ENCODE data around the gene PIK3CD.
"Not testable (repeated sequence)": the region's sequence is repeated elsewhere in the genome, so short reads cannot be mapped to it uniquely, and the experiment has no call there.

Gene PIK3CD

DNA sequence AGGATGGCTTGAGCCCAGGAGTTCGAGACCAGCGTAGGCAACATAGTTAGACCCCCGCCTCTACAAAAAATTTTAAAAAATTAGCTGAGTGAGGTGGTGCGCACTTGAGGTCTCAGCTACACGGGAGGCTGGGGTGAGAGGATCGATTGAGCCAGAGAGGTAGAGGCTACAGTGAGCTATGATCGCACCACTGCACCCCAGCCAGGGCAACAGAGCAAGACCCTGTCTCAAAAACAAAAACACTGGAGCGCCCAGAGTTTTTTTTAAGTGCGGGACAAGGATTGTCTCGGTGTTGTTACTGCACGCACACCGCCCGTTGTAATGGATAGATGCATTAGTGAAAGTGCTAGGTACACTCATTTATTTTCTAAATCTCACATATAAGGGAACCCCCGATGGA lies 37.1 kb downstream of the PIK3CD start:
- DNase-seq (ENCODE audit: low read depth in 3 of 3): no peak

DNA sequence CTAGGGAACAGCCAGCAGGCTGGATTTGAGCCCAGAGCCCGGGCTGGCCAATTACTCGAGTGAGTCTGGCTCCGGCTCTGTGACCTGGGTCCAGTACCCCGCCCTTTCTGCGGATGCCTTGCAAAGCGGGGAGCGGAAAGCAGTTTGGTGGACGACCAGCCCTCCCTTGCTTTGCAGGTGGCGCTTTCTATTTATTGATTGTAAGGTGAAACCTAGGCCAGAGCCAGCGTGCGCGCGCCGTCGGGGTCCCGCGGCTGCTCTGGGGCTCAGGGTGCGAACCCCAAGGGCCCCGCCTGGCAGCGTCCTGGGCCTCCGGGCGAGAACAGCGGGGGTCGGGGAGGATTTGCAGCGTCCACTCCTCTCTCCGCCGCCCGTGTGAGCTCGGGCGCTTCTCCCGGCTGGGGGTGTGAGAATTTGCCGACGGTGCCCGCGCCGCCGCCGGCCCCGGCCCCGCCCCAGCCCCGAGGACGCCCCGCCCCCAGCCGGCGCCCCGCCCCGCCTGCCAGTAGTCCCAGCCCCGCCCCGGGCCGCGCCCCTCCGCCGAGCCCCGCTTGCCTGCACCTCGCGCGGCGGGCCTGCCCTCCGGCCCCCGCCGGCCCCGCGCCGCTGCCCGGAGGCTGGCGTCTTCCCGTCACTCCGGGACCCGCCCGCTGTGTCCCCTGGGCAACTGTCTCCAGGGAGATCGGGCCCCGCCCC lies 37.6 kb downstream of the PIK3CD start:
- peak; percentile 69 to 81 (median 71) for DNase-seq (ENCODE audit: low read depth in 3 of 3)

DNA sequence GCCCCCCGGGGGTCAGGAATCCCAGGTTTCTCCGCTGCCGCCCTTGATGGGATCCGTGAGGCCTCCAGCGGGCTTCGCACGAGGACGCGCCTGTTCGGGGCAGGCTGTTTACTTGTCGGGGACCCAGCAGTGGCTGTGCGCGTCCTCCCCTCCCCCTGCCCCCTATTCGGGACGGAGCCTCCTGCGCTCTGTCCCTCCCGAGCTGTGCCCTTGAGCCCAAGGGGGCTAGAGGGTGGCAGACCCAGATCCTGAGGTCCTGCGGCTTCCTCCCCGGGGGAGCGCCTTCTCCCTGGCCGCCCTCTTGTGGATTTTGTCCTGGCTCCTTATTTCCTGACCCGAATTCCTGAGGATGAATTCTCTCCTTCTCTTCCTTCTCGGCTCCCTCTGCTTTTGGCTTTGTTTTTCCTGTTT lies 38.4 kb downstream of the PIK3CD start:
- DNase-seq (ENCODE audit: low read depth in 3 of 3): no peak

DNA sequence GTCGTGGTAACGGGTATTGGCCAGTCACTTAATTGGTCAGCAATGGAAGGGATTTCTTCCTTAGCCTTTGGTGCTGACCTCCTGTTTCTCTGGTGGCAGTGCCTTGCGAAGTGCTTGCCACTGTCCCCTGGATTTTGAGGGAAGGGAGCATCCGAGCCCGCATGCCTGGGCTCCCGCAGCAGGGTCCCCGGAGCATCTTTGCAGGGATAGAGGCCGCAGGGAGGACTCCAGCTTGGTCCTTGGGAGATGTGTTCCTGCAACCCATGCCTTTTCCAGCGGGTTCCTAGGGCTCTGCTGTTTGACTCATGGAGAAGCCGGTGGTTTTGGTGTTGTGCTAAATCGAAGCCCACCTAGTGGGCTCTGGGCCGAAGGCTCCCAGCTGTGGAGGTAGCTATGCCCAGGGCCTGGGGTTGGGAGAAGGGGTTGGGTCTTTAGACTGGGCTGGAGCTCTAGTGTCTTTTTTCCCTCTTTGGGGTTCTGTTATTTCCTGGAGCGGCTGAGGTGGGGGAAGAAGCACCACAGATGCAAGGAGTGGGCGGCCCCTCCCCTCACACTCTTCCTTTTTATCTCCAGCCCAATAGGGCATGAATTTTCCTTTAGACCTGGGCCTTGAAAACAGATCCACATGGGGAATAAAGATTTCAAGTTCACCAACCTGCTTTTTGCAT lies 39.0 kb downstream of the PIK3CD start:
- DNase-seq (ENCODE audit: low read depth in 3 of 3): no peak

DNA sequence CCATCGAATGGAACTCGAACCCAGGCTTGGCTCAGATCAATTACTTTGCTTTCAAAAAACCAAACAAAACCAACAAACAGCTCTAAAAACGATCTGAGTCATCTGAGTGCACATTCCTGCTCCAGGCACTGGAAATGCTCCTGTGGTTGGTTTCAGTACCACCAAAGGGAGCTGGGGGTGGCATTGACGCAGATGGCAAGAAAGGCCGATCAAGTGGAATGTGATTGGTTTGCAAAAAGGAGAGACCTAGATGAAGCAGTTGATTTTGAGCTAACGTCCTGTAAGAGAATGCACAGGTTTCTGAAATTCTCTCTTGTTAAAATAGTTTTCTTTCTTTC lies 39.5 kb downstream of the PIK3CD start:
- DNase-seq (ENCODE audit: low read depth in 3 of 3): no peak

DNA sequence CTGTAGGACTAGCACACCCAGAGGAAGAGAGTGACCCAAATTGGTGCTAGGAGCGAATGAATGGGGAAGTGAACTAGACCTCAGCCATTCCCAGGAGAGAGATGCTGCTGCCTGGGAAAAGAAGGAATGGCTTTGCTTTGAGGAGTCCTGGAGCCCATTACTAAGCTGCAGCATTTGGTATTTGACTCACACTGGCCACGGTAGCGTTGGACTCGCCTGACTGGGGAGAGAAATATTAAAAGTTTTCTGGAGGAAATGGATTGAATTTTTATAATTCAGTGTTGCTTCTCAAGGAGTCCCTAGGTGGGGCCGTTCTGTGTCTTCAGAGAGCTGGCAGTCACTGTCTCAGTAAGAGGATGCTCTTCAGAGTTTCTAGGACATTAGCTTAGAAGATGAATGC lies 40.2 kb downstream of the PIK3CD start:
- DNase-seq (ENCODE audit: low read depth in 3 of 3): no peak

DNA sequence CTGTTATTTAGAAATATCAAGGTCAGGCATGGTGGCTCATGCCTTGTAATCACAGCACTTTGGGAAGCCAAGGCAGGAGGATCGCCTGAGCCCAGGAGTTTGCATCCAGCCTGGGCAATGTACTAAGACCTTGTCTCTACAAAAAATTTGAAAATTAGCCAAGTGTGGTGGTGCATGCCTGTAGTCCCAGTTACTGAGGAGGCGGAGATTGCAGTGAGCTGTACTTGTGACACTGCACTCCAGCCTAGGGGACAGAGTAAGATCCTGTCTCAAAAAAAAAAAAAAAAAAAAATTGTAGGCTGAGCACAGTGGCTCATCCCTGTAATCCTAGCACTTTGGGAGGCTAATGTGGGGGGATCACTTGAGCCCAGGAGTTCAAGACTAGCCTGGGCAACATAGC lies 45.3 kb downstream of the PIK3CD start:
- no peak for DNase-seq (ENCODE audit: low read depth in 3 of 3)

DNA sequence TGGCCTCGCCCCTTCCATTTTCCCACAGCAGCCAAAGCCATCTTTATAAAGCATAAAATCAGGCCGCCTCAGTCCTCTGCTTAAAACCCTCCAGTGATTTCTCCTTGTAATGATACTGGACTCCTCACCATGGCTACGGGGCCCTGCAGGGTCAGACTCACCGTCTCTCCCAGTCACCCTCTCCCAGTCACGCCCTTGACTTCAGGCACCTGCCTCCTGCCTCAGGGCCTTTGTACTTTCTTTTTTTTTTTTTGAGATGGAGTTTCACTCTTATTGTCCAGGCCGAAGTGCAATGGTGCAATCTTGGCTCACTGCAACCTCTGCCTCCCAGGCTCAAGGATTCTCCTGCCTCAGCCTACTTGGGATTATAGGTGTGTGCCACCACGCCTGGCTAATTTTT lies 47.8 kb downstream of the PIK3CD start:
- DNase-seq (ENCODE audit: low read depth in 3 of 3): no peak

DNA sequence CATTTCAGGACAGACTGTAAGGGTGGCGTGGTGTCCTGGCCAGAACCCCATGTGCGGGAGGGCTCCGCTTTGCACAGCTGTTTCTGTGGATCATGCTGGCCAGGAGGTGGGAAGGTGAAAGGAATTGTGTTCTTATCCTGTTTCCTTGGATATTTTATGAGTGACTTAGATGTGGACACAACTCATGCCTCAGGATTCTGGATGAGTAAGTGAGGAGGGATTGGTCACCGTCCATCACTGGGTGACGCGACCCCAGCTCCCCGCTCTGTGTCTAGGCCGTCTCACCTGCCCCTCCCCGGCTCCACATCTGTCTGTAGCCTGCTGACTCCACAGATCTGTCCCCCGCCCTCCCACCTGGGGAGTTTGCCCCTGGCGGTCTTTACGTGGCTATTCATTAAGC lies 48.8 kb downstream of the PIK3CD start:
- DNase-seq (ENCODE audit: low read depth in 3 of 3): no peak

DNA sequence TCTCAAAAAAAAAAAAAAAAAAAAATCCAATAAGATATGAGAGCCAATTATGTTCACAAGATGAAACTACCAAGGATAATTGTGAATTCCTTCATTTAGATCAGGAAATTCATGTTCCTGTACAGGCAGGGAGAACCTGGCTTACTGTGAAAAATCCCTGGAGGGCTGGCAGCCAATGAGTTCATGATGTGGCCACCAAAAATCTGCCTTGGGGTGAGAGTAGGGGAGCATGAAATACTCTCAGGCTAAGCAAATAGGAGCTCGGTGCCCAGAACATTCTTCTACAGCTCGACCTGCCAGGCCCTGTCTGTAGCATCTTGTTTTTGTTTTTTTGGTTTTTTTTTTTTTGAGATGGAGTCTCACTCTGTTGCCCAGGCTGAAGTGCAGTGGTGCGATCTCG lies 50.1 kb downstream of the PIK3CD start:
- no peak for DNase-seq (ENCODE audit: low read depth in 3 of 3)

DNA sequence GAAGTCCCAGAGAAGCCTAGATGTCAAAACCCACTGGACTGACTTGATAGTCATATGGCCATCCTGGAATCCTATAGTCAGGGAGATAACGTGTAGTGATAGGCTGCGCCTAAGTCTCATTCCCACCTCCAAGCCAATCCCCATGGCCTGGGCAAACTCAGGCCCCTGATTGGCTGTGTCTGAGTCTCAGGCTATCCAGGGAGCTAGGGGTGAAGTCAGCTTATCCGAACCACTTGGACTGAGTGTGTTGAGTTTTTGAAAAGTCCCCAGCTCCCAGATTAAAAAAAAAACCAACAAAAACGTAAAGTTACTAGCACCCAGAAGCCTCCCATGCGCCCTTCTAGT lies 51.6 kb downstream of the PIK3CD start:
- no peak for DNase-seq (ENCODE audit: low read depth in 3 of 3)

DNA sequence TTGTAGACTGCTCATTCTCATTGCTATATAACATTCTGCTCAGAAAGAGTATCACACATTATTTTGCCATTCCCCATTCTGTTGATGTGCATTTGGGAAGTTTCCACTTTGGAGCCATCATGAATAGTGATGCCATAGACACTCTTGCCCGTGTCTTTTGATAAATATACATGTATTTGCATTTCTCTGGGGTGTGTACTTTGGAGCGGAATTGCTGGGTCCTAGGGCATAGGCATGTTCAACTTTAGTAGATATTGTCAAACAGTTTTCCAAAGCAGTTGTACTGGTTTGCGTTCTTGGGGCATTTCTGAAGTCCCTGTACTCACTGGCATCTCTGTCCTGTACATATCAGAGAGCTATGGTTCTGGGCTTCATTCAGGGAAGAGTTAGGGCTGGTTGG lies 52.1 kb downstream of the PIK3CD start:
- DNase-seq (ENCODE audit: low read depth in 3 of 3): no peak

DNA sequence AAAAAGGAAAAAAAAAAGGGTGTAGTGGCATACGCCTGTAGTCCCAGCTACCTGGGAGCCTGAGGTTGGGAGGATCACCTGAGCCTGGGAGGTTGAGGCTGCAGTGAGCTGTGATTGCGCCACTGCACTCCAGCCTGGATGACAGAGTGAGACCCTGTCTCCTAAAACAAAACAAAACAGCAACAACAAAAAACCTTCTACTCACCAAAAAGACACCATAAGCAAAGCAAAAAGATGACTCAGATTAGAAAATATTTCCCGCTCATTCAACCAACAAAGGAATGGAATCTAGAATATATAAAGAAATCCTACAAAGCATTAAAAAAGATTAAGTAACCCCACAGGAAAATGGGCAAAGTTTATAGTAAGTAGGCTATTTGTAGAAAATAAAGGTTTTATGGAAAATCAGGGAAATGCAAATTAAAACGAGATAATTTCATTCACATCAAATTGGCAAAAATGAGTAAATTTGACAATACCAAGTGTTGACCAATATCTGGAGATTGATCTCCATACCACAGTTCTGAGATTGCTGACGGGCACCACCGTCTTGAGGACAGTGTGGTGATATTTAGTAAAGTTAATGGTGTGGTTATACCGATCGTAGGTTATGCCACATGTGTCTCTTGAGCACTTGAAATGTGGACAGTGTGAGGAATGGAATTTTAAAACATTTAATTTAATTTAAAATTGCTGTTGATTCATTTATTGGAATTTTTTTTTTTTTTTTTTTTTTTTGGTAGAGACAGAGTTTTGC lies 54.0 kb downstream of the PIK3CD start:
- DNase-seq (ENCODE audit: low read depth in 3 of 3): no peak

DNA sequence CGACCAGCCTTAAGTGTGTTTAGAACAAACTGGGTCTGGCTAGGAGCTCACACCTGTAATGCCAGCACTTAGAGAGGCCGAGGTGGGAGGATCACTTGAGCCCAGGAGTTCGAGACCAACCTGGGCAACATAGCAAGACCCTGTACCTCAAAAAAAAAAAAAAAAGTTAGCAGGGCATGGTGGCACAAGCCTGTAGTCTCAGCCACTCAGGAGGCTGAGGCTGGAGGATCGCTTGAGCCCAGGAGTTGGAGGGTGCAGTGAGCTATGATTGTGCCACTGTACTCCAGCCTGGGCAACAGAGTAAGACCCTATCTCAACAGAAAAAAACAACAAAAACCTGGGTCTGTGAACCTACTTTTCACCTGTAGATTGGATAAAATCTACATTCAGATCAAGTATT lies 54.6 kb downstream of the PIK3CD start:
- DNase-seq (ENCODE audit: low read depth in 3 of 3): no peak

DNA sequence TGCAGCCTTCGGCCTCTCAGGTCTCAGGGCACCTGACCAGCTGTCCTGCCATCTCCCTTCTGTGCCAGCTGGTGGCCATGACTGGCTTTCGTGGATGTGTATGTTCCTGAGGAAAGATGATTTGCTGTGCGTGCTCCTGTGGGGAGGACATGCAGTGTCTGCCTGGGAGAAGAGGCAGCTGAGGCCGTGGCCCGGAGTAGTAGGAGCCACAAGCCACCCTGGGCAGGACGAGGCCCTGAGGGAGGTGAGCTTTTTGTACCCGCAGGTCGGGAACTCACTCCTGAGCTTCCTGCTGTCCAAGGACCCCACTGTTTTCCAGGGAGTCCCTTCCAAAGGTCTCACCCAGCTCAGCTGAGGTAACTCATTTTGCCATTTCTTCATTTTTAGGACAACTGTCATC lies 58.5 kb downstream of the PIK3CD start:
- DNase-seq (ENCODE audit: low read depth in 3 of 3): no peak

DNA sequence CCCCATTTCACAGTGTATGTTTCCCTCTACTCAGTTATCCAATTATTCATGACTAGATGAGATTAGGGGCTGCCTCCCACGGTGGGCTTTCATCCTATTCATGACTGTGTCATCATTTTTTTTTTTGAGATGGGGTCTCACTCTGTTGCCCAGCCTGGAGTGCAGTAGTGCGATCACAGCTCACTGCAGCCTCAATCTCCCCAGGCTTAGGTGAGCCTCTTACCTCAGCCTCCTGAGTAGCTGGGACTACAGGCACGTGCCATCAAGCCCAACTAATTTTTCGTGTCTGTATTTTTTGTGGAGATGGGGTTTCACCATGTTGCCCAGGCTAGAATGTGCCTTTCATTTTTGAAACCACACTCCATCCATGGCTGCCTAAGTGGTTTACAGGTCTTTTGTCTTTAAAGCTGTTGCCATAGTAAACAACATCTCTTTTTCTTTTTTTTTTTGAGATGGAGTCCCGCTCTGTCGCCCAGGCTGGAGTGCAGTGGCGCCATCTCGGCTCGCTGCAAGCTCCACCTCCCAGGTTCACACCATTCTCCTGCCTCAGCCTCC lies 60.0 kb downstream of the PIK3CD start:
- DNase-seq (ENCODE audit: low read depth in 3 of 3): no peak

DNA sequence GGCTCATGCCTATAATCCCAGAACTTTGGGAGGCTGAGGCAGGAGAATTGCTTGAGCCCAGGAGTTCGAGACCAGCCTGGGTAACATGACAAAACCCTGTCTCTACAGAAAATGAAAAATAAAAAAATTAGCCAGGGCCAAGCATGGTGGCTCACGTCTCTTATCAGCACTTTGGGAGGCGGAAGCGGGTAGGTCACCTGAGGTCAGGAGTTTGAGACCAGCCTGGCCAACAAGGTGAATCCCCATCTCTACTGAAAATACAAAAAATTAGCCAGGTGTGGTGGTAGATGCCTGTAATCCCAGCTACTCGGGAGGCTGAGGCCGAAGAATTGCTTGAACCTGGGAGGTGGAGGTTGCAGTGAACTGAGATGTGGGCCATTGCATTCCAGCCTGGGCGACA lies 61.2 kb downstream of the PIK3CD start:
- not testable (repeated sequence) for DNase-seq (ENCODE audit: low read depth in 3 of 3)

DNA sequence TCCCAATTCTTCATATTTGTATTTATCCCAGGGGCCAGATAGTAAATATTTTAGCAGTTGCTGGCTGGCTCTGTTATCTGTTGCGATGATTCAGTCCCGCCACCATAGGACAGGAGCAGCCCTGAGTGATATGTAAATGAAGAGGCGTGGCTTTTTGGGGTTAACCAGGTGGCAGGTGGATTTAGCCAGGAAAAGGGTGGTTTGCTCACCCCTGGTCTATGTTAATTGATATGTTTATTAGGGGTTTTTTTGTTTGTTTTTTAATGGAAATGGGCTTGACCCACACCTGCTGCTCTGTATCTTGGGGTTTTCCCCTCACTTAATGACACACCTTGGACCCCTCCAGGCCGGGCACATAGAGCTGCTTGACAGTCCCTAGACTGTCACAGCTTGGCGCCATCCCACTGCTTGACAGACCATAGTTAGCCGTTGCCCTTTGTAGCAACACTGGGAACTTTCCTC lies 62.8 kb downstream of the PIK3CD start:
- DNase-seq (ENCODE audit: low read depth in 3 of 3): peak in 1 of 3 experiments; percentile 20

DNA sequence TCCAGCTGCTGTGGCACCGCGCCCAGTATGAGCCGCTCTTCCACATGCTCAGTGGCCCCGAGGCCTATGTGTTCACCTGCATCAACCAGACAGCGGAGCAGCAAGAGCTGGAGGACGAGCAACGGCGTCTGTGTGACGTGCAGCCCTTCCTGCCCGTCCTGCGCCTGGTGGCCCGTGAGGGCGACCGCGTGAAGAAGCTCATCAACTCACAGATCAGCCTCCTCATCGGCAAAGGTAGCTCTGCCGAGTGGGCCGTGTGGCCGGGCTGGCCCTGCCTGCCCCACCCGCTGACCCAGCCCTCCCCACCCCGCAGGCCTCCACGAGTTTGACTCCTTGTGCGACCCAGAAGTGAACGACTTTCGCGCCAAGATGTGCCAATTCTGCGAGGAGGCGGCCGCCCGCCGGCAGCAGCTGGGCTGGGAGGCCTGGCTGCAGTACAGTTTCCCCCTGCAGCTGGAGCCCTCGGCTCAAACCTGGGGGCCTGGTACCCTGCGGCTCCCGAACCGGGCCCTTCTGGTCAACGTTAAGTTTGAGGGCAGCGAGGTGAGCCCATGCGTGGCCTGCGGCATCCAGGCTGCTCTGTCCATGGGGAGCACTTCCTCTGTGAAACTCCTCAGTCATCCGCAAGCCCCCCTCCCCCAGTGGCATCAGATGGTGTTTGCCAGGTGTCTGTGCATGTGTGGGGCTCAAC lies 64.2 kb downstream of the PIK3CD start:
- no peak for DNase-seq (ENCODE audit: low read depth in 3 of 3)

DNA sequence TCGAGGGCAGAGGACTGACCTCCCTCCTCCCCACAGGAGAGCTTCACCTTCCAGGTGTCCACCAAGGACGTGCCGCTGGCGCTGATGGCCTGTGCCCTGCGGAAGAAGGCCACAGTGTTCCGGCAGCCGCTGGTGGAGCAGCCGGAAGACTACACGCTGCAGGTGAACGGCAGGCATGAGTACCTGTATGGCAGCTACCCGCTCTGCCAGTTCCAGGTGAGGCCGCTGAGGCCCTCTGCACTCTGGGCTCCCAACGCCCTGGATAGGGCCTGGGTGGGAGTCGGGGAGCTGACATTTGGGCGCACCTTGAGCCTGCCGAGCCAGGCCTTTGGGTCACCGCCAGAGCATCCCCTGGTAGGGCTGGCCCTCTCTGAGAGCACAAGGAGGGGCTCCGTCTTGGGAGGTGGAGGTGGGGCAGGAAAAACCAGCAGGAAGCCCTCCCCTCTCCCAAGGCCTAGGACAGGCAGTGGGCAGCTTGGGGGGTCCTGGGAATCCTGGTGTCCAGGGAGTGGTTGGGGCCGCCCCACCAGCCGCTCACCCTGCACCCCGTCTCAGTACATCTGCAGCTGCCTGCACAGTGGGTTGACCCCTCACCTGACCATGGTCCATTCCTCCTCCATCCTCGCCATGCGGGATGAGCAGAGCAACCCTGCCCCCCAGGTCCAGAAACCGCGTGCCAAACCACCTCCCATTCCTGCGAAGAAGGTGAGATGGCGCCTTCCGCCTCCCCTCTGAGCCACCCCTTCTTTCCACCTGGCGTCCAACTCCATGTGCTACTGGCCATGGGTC lies 65.1 kb downstream of the PIK3CD start:
- DNase-seq (ENCODE audit: low read depth in 3 of 3): no peak
